Activated CD8-positive, alpha-beta T cell treated with anti-CD3 and anti-CD28 coated beads for 36 hours (primary cell): ENCODE data around the gene PFN3. TPM values are rescaled to one million over a fixed set of nuclear protein-coding genes. Genes with fewer than 3 reads are reported as not detected.

Experiments
- ATAC-seq: fragments of 200-7000 bp; cut with Tn5 transposase; one replicate; pipeline ENCODE4 v1.10.0; 2021; ENCODE audit warnings: mild to moderate bottlenecking, moderate library complexity
- CTCF ChIA-PET: fragments of 350-600 bp; sonication (Branson Sonifier 250); formaldehyde crosslinking; loops from one replicate; lab custom pipeline; 2021; ENCODE audit warnings: antibody characterized with exemption; lab: Charles Lee
- POLR2A ChIA-PET: fragments of 350-600 bp; sonication (Branson Sonifier 250); formaldehyde crosslinking; loops from one replicate; lab custom pipeline; 2021; ENCODE audit warnings: antibody characterized with exemption; lab: Charles Lee
- DNase-seq: peaks from one replicate; pipeline ENCODE4 v3.0.0-alpha.2; 2020
- H3K27ac Mint-ChIP-seq: one replicate; pipeline ENCODE4 v1.8.0; 2021; ENCODE audit warnings: mild to moderate bottlenecking, mixed read lengths
- H3K27me3 Mint-ChIP-seq: one replicate; pipeline ENCODE4 v1.8.0; 2021; ENCODE audit warnings: mixed read lengths
- H3K36me3 Mint-ChIP-seq: one replicate; pipeline ENCODE4 v1.8.0; 2021; ENCODE audit warnings: low read depth, mixed read lengths
- H3K4me1 Mint-ChIP-seq: one replicate; pipeline ENCODE4 v1.8.0; 2021; ENCODE audit warnings: low read depth, mixed read lengths
- H3K4me3 Mint-ChIP-seq: one replicate; pipeline ENCODE4 v1.8.0; 2021; ENCODE audit warnings: mild to moderate bottlenecking, moderate library complexity, mixed read lengths
- H3K9me3 Mint-ChIP-seq: one replicate; pipeline ENCODE4 v1.8.0; 2021; ENCODE audit warnings: mixed read lengths
- CTCF ChIP-seq: fragments of 200-600 bp; IDR thresholded peaks from one replicate; pipeline ENCODE4 v1.8.0; 2022; ENCODE audit warnings: antibody characterized with exemption, mild to moderate bottlenecking
- intact Hi-C: fragments of 100-400 bp; cut with micrococcal nuclease; formaldehyde crosslinking; loops from one replicate; pipeline ENCODE4 v1.10.0; 2022
- total RNA-seq, 2 experiments: library from RNA; stranded (reverse); gene quantifications; one replicate each; pipeline ENCODE4 v1.2.3, GENCODE V29; 2021

Gene PFN3
- total RNA-seq, 2 experiments from 2014 or later: not detected

- peaks cover 5% of the 10 kb centered on the region for H3K4me1 Mint-ChIP-seq
- TF ChIP-seq CTCF: no peak
- CTCF ChIA-PET: interaction anchor here (0.8 kb wide), 1 partner anchor 17 kb away, joined by 3 read pairs; no protein-coding TSS in a partner anchor
- ATAC-seq: no peak
- intact Hi-C loops: loop anchor here (10.0 kb wide), 1 partner anchor 81 kb away; the partner anchor contains the start of gene MXD3
- no peaks in the 10 kb centered on the region for H3K36me3 Mint-ChIP-seq
- H3K27me3 Mint-ChIP-seq: peaks cover 1% of the 10 kb centered on the region
- no peak overlapping the region for H3K4me3 Mint-ChIP-seq
- no peak overlapping the region for H3K27ac Mint-ChIP-seq
- POLR2A ChIA-PET: no interaction called here
- DNase-seq: no peak
- H3K9me3 Mint-ChIP-seq: no peaks in the 10 kb centered on the region
Observed at GRCh38 chr5:177396078-177396477, 4.4 kb downstream of the PFN3 start.

- no peak overlapping the region for H3K27ac Mint-ChIP-seq
- peaks cover 26% of the 10 kb centered on the region for H3K4me1 Mint-ChIP-seq
- intact Hi-C loops: loop anchor here (10.0 kb wide), 1 partner anchor 79 kb away; the partner anchor contains the start of gene MXD3
- TF ChIP-seq CTCF: no peak
- DNase-seq (no peak), ATAC-seq (no peak)
- ChIA-PET POLR2A (interaction anchor here (1.3 kb wide), 1 partner anchor 52 kb away, joined by 3 read pairs; the partner anchor contains the start of gene PRR7), CTCF (interaction anchor here (0.8 to 9.7 kb wide), 8 partner anchors 9 to 107 kb away, joined by 3 to 237 read pairs (median 6); partner anchors contain the start of genes PFN3 and PRR7)
- no peaks in the 10 kb centered on the region for H3K27me3 Mint-ChIP-seq
- no peak overlapping the region for H3K4me3 Mint-ChIP-seq
- H3K36me3 Mint-ChIP-seq: no peaks in the 10 kb centered on the region
- no peaks in the 10 kb centered on the region for H3K9me3 Mint-ChIP-seq
Observed at GRCh38 chr5:177393990-177394389, 6.5 kb downstream of the PFN3 start.

GRCh38 chr5:177393206-177393765 lies 7.2 kb downstream of the PFN3 start:
- no peaks in the 10 kb centered on the region for H3K27me3 Mint-ChIP-seq
- H3K36me3 Mint-ChIP-seq: no peaks in the 10 kb centered on the region
- ChIA-PET CTCF (interaction anchor here (0.8 to 9.7 kb wide), 10 partner anchors 10 to 108 kb away, joined by 3 to 237 read pairs (median 4); partner anchors contain the start of genes PFN3 and PRR7), POLR2A (interaction anchor here (1.0 to 1.3 kb wide), 2 partner anchors 62 to 70 kb away, joined by 3 to 9 read pairs; no protein-coding TSS in a partner anchor)
- no peak for ATAC-seq
- intact Hi-C loops: loop anchor here (10.0 kb wide), 1 partner anchor 78 kb away; the partner anchor contains the start of gene MXD3
- H3K27ac Mint-ChIP-seq: no peak overlapping the region
- H3K4me1 Mint-ChIP-seq: peaks cover 33% of the 10 kb centered on the region
- H3K4me3 Mint-ChIP-seq: no peak overlapping the region
- no peak for DNase-seq
- H3K9me3 Mint-ChIP-seq: no peaks in the 10 kb centered on the region
- TF ChIP-seq CTCF: no peak

- no peak overlapping the region for H3K27ac Mint-ChIP-seq
- no peak for TF ChIP-seq CTCF
- H3K4me3 Mint-ChIP-seq: no peak overlapping the region
- no peaks in the 10 kb centered on the region for H3K36me3 Mint-ChIP-seq
- ATAC-seq (no peak), DNase-seq (no peak)
- H3K27me3 Mint-ChIP-seq: no peaks in the 10 kb centered on the region
- H3K9me3 Mint-ChIP-seq: no peaks in the 10 kb centered on the region
- POLR2A ChIA-PET: interaction anchor here (1.0 to 2.5 kb wide), 3 partner anchors 54 to 71 kb away, joined by 3 to 17 read pairs (median 9); partner anchors contain the start of gene PRR7
- H3K4me1 Mint-ChIP-seq: peaks cover 36% of the 10 kb centered on the region
- intact Hi-C loops: loop anchor here (10.0 kb wide), 1 partner anchor 78 kb away; the partner anchor contains the start of gene MXD3
- CTCF ChIA-PET: interaction anchor here (0.9 to 9.7 kb wide), 9 partner anchors 10 to 108 kb away, joined by 3 to 237 read pairs (median 5); partner anchors contain the start of genes PFN3 and PRR7
Observed at GRCh38 chr5:177392765-177393164, 7.7 kb downstream of the PFN3 start.
